ENCODE data around the gene ARID5B. TPM values are rescaled to one million over a fixed set of nuclear protein-coding genes. Genes with fewer than 3 reads are reported as not detected.

ARID5B gene
- polyA plus RNA-seq, 1 of the 3 experiments (the other 2 are of a cell fraction), result 10.9 TPM

DNA sequence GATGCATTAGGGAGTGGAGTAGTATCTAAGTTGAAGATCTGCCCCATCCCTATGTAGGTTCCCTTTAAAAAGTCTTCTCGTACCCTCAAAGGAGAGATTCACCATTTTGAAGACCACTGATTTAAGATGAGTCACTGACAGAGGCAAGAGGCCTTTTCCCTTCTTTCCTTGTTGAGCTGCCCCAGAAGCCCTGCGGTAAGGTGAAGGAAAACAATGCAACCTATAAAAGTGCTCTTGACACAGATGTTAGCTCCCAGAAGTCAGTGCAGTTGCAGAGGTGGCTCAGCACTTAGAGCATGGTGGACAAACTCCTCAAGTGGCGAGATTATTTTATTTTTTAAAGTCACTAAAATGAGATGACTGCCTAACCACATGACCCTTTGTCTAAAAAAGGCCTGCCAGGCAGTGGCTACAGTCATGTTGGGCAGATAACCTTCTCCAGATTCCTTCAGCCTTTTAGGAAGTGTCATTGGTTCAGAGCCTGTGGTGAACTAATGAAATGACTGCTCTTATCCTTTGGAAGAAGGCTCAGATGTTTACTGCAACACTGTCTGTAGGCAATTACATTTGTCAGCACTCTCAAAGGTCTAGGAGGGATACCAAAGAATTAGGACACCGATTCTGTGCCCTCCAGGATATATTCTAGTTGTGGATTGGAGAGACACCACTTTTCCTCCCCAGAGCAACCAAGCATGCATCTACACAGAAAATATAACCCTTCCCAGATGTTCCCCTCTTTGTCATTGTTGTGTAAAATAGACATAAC, 88.7 kb downstream of the ARID5B start:
- peaks cover 27% of the 10 kb centered on the region for H3F3A ChIP-seq (replicated peaks; ENCODE audit: insufficient read depth)
- peak overlapping the region in 1 of 2 experiments; percentile 21; a peak in 1 of 4 replicates for H3K27ac ChIP-seq (ENCODE audit: low read depth in 2 of 2, low read length in 1 of 2)
- ChIA-PET CTCF (interaction anchor here (1.3 kb wide), 1 partner anchor 49 kb away, joined by 3 read pairs; no protein-coding TSS in a partner anchor), POLR2A (no interaction called here)
- no peak overlapping the region for H3K9ac ChIP-seq
- no peaks in the 10 kb centered on the region for H4K20me1 ChIP-seq (ENCODE audit: insufficient read depth)
- no peak overlapping the region for H3K4me3 ChIP-seq (ENCODE audit: low read depth in 2 of 2, low read length in 1 of 2)
- H3K36me3 ChIP-seq (replicated peaks in 1 of 2; ENCODE audit: control insufficient read depth in 1 of 2, insufficient read depth in 2 of 2, low read length in 1 of 2), result peaks cover 0 to 6% of the 10 kb centered on the region in 2 experiments
- 82% methylated on average over 4 of the region's 4 CpGs for WGBS (ENCODE audit: low lambda C conversion rate)
- no peak overlapping the region for H3K4me2 ChIP-seq
- no peak for DNase-seq
- no peaks in the 10 kb centered on the region for H3K9me3 ChIP-seq
- peaks cover 44% of the 10 kb centered on the region for H3K79me2 ChIP-seq (ENCODE audit: insufficient read depth)
- no peaks in the 10 kb centered on the region for H3K9me2 ChIP-seq
- no peak overlapping the region for H2AFZ ChIP-seq (ENCODE audit: low read depth)
- H3K4me1 ChIP-seq (ENCODE audit: control insufficient read depth in 1 of 2, insufficient read depth in 2 of 2, low read depth in 1 of 2, low read length in 1 of 2), result peaks cover 17 to 23% of the 10 kb centered on the region in 2 experiments
- no peaks in the 10 kb centered on the region for H3K27me3 ChIP-seq (ENCODE audit: insufficient read depth)
- TF ChIP-seq, protein P1, sequence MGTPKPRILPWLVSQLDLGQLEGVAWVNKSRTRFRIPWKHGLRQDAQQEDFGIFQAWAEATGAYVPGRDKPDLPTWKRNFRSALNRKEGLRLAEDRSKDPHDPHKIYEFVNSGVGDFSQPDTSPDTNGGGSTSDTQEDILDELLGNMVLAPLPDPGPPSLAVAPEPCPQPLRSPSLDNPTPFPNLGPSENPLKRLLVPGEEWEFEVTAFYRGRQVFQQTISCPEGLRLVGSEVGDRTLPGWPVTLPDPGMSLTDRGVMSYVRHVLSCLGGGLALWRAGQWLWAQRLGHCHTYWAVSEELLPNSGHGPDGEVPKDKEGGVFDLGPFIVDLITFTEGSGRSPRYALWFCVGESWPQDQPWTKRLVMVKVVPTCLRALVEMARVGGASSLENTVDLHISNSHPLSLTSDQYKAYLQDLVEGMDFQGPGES (IDR thresholded peaks at IDR 0.05; ENCODE audit: low read depth, low read length), result no peak
- TF ChIP-seq SMC3 (IDR thresholded peaks at IDR 0.05; ENCODE audit: low read depth, low read length) (no peak), TAF1 (IDR thresholded peaks at IDR 0.05; ENCODE audit: borderline replicate concordance, low read depth, low read length) (no peak), YY1 (IDR thresholded peaks at IDR 0.05; ENCODE audit: low read depth) (no peak), GABPA (IDR thresholded peaks at IDR 0.05; ENCODE audit: low read depth) (no peak), FOXJ3 (CRISPR knock-in tag; IDR thresholded peaks at IDR 0.05) (no peak), RCOR1 (IDR thresholded peaks at IDR 0.05; ENCODE audit: low read length) (no peak), GATA2 (CRISPR knock-in tag; IDR thresholded peaks at IDR 0.05) (no peak)
- TF ChIP-seq, protein P2, sequence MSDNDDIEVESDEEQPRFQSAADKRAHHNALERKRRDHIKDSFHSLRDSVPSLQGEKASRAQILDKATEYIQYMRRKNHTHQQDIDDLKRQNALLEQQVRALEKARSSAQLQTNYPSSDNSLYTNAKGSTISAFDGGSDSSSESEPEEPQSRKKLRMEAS (IDR thresholded peaks at IDR 0.05; ENCODE audit: low read depth), result no peak

DNA sequence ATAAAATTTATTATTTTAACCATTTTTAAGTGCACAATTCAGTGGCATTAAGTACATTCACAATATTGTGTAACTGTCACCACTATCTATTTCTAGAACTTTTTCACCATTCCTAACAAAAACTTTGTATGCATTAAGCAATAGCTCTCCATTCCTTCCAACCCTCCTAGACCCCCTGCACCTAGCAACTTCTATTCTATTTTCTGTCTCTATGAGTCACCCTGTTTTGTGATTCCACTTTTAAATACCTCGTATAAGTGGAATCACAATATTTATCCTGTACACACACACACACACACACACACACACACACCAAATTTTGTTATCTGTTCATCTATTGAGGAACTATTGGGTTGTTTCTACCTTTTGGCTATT, 89.2 kb downstream of the ARID5B start:
- H2AFZ ChIP-seq (ENCODE audit: low read depth), result no peak overlapping the region
- DNase-seq, result no peak
- no peaks in the 10 kb centered on the region for H3K9me2 ChIP-seq
- H3K27me3 ChIP-seq (ENCODE audit: insufficient read depth), result no peaks in the 10 kb centered on the region
- H3K36me3 ChIP-seq (replicated peaks in 1 of 2; ENCODE audit: control insufficient read depth in 1 of 2, insufficient read depth in 2 of 2, low read length in 1 of 2), result peaks cover 0 to 6% of the 10 kb centered on the region in 2 experiments
- peaks cover 48% of the 10 kb centered on the region for H3K79me2 ChIP-seq (ENCODE audit: insufficient read depth)
- no peaks in the 10 kb centered on the region for H4K20me1 ChIP-seq (ENCODE audit: insufficient read depth)
- H3K4me2 ChIP-seq, result no peak overlapping the region
- peaks cover 28% of the 10 kb centered on the region for H3F3A ChIP-seq (replicated peaks; ENCODE audit: insufficient read depth)
- H3K27ac ChIP-seq (ENCODE audit: low read depth in 2 of 2, low read length in 1 of 2), result peak overlapping the region in 1 of 2 experiments; percentile 21; a peak in 1 of 4 replicates
- 77% methylated on average over 1 of the region's 1 CpG for WGBS (ENCODE audit: low lambda C conversion rate)
- peaks cover 17 to 24% of the 10 kb centered on the region in 2 experiments for H3K4me1 ChIP-seq (ENCODE audit: control insufficient read depth in 1 of 2, insufficient read depth in 2 of 2, low read depth in 1 of 2, low read length in 1 of 2)
- CTCF ChIA-PET, result no interaction called here
- POLR2A ChIA-PET, result no interaction called here
- no peaks in the 10 kb centered on the region for H3K9me3 ChIP-seq
- no peak overlapping the region for H3K9ac ChIP-seq
- H3K4me3 ChIP-seq (ENCODE audit: low read depth in 2 of 2, low read length in 1 of 2), result no peak overlapping the region
- TF ChIP-seq FOXJ3 (CRISPR knock-in tag; IDR thresholded peaks at IDR 0.05) (no peak), TEAD4 (IDR thresholded peaks at IDR 0.05; ENCODE audit: borderline replicate concordance, insufficient read depth) (no peak), POLR2AphosphoS5 (IDR thresholded peaks at IDR 0.05; ENCODE audit: low read depth, low read length) (no peak), SIN3A (IDR thresholded peaks at IDR 0.05; ENCODE audit: borderline replicate concordance, low read depth, low read length) (no peak), RXRA (IDR thresholded peaks at IDR 0.05; ENCODE audit: borderline replicate concordance, low read depth) (no peak), FOSL2 (IDR thresholded peaks at IDR 0.05; ENCODE audit: borderline replicate concordance, low read depth) (no peak), ELF1 (IDR thresholded peaks at IDR 0.05) (no peak), MEF2A (IDR thresholded peaks at IDR 0.05; ENCODE audit: borderline replicate concordance, low read depth) (no peak), EP300 (IDR thresholded peaks at IDR 0.05; ENCODE audit: borderline replicate concordance in 1 of 2, low read depth in 1 of 2, low read length in 1 of 2) (no peak), RFX5 (IDR thresholded peaks at IDR 0.05; ENCODE audit: low read length) (no peak), RCOR1 (IDR thresholded peaks at IDR 0.05; ENCODE audit: low read length) (no peak), FOXM1 (IDR thresholded peaks at IDR 0.05; ENCODE audit: low read depth) (no peak)
- TF ChIP-seq, protein P3, sequence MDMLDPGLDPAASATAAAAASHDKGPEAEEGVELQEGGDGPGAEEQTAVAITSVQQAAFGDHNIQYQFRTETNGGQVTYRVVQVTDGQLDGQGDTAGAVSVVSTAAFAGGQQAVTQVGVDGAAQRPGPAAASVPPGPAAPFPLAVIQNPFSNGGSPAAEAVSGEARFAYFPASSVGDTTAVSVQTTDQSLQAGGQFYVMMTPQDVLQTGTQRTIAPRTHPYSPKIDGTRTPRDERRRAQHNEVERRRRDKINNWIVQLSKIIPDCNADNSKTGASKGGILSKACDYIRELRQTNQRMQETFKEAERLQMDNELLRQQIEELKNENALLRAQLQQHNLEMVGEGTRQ (IDR thresholded peaks at IDR 0.05; ENCODE audit: borderline replicate concordance, low read depth, low read length), result no peak
- TF ChIP-seq, protein P4, sequence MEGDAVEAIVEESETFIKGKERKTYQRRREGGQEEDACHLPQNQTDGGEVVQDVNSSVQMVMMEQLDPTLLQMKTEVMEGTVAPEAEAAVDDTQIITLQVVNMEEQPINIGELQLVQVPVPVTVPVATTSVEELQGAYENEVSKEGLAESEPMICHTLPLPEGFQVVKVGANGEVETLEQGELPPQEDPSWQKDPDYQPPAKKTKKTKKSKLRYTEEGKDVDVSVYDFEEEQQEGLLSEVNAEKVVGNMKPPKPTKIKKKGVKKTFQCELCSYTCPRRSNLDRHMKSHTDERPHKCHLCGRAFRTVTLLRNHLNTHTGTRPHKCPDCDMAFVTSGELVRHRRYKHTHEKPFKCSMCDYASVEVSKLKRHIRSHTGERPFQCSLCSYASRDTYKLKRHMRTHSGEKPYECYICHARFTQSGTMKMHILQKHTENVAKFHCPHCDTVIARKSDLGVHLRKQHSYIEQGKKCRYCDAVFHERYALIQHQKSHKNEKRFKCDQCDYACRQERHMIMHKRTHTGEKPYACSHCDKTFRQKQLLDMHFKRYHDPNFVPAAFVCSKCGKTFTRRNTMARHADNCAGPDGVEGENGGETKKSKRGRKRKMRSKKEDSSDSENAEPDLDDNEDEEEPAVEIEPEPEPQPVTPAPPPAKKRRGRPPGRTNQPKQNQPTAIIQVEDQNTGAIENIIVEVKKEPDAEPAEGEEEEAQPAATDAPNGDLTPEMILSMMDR (IDR thresholded peaks at IDR 0.05), result no peak
- TF ChIP-seq, protein P5, sequence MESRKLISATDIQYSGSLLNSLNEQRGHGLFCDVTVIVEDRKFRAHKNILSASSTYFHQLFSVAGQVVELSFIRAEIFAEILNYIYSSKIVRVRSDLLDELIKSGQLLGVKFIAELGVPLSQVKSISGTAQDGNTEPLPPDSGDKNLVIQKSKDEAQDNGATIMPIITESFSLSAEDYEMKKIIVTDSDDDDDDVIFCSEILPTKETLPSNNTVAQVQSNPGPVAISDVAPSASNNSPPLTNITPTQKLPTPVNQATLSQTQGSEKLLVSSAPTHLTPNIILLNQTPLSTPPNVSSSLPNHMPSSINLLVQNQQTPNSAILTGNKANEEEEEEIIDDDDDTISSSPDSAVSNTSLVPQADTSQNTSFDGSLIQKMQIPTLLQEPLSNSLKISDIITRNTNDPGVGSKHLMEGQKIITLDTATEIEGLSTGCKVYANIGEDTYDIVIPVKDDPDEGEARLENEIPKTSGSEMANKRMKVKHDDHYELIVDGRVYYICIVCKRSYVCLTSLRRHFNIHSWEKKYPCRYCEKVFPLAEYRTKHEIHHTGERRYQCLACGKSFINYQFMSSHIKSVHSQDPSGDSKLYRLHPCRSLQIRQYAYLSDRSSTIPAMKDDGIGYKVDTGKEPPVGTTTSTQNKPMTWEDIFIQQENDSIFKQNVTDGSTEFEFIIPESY (IDR thresholded peaks at IDR 0.05; ENCODE audit: borderline replicate concordance, low read depth), result no peak
